ENCODE results near the gene LNX1. TPM values are rescaled to one million over a fixed set of nuclear protein-coding genes. Genes with fewer than 3 reads are reported as not detected.

The LNX1 gene
- 1.6 and 3.5 TPM in 2 replicates for total RNA-seq (ENCODE audit: low replicate concordance)

DNA sequence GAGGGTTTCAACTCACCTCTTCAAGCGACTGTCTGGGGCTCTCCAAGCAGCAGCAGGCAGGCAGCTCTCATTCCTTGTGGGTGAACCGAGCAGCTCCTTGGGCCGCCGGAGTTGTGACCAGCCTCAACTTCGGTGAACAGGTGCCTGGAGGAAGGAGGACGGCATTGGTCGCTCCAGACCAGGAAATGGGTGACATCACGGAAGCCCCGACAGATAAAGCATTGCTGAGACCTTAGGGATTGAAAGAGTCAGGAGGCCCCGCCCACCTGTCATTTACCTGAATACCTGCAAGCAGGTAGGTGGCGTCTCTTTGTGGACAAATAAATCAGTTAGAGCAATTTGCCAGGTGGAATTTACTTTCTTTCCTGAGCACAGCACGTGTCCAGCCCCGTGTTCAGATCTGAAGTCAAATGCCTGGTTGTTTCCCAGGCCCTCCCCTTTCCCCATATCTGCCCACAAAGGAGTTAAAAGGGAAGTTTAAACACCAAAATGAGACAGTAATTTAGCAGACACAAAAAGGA lies at the start of gene LNX1:
Gene LNX1 (minus strand): TSS at position 115 of the 521 bp plus-strand sequence. CDS start 17,484 bp downstream, outside the sequence.
- TF ChIP-seq, protein P1, sequence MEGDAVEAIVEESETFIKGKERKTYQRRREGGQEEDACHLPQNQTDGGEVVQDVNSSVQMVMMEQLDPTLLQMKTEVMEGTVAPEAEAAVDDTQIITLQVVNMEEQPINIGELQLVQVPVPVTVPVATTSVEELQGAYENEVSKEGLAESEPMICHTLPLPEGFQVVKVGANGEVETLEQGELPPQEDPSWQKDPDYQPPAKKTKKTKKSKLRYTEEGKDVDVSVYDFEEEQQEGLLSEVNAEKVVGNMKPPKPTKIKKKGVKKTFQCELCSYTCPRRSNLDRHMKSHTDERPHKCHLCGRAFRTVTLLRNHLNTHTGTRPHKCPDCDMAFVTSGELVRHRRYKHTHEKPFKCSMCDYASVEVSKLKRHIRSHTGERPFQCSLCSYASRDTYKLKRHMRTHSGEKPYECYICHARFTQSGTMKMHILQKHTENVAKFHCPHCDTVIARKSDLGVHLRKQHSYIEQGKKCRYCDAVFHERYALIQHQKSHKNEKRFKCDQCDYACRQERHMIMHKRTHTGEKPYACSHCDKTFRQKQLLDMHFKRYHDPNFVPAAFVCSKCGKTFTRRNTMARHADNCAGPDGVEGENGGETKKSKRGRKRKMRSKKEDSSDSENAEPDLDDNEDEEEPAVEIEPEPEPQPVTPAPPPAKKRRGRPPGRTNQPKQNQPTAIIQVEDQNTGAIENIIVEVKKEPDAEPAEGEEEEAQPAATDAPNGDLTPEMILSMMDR (IDR thresholded peaks at IDR 0.05; ENCODE audit: insufficient read depth, low read length) = no peak
- DNase-seq (ENCODE audit: low read depth) = no peak
- H3K4me3 ChIP-seq (ENCODE audit: low read depth, low read length) = no peak within 1 kb of the TSS

DNA sequence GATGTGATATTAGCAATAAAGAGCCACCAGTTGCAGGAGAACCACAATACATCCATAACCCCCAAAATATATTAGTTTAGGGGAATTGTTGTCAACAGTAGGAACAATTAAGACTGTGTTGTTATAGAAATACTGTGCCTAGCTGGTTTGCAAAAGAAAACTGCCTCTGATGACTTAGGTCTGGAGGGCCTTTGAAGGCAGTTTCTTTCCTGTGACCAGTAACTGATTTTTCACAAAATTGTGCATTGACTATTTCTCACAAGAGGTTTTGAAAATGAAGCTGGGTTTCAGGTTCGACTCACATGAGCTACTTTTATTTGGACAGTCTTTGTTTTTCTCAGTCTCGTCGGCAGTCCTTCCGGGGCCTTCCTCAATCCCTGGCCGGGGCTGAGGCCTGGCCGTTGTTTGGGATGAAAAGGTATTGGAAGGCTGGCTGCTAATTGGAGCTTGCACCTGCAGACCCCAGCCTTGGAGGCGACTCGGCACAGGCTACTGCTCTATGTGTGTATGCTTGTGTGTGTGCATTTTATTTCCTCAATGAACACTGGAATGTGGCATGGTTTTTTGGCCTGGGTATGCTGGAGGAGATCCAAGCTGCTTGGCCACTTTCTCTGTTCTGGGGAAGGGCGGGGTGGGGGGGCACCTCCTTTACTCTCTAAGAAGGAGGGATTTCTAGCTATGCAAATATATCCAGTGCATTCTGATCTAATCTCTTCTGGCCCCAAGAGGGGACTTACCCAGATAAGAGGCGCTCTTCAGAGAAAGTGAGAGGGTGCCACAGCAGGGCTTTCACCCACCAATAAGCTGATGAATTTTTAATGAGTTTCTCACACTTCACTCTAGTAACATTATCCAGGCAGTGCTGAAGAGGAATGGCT lies 49.5 kb upstream of the LNX1 start:
- H3K4me3 ChIP-seq (ENCODE audit: low read depth, low read length) = no peak overlapping the region
- no peak for DNase-seq (ENCODE audit: low read depth)
- TF ChIP-seq, protein P1 (IDR thresholded peaks at IDR 0.05; ENCODE audit: insufficient read depth, low read length) = no peak

DNA sequence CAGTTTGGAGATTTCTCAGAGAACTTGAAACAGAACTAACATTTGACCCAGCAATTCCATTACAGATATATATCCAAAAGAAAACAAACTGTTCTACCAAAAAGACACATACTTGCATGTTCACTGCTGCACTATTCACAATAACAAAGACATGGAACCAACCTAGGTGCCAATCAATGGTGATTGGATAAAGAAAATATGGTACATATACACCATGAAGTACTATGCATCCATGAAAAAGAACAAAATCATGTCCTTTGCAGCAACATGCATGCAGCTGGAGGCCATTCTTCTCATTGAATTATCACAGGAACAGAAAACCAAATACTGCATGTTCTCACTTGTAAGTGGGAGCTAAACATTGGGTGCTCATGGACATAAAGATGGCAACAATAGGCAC lies 47.6 kb upstream of the LNX1 start:
- no peak overlapping the region for H3K4me3 ChIP-seq (ENCODE audit: low read depth, low read length)
- no peak for DNase-seq (ENCODE audit: low read depth)
- TF ChIP-seq, protein P1 (IDR thresholded peaks at IDR 0.05; ENCODE audit: insufficient read depth, low read length) = no peak

DNA sequence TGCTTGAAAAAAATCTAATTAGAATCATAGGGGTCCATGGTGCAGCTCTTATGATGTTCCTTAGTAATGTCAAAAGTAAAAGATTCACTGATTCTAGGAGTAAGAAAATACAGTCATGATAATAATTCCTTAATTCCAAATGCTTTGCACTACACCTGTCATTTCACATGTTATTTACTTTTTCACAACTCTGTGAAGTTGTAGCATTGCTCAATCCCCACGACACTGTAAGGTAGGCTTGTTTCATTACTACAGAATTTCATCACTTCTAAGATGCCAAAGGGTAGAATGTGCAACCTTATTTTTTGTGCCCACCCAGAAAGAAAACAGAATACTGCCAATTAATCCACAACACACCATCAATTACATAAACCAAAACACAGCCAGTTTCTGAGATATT lies 46.1 kb upstream of the LNX1 start:
- TF ChIP-seq, protein P1 (IDR thresholded peaks at IDR 0.05; ENCODE audit: insufficient read depth, low read length) = no peak
- H3K4me3 ChIP-seq (ENCODE audit: low read depth, low read length) = no peak overlapping the region
- DNase-seq (ENCODE audit: low read depth) = no peak

DNA sequence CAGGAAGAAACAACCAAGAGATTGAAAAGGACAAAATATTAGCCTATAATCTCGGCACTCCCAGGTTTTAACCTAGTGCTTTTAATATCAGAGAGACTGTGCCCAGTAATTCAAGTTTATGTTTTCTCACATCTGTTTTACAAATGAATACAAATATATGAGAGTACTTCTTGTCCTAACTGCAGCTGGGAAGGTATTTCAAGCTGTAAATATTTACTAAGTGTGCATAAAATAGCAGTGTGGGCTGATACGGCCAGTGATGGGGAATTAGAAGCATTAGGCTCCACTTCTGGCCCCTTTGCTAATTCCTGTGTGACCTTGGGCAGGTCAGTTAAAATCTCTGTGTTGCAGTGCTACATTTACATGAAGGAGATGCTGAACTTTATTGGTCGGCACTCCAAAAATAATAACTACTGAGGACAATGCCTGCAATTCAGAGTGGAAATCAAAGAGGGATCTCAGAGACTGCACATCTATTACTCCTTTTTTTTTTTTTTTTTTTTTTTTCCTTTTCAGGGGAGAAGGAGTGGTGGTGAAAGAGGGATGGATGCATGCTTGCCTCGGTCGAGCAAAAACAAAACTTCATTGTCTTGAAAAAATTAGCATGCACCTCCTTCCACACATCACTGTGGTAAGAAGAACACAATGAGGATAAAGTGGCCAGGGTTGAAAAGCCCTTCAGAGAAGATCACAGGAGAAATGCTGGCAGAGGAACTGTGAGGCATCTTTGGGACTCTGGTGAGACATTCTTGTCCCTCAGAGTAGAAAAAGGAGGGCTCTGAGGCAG lies 44.6 kb upstream of the LNX1 start:
- H3K4me3 ChIP-seq (ENCODE audit: low read depth, low read length) = no peak overlapping the region
- DNase-seq (ENCODE audit: low read depth) = no peak
- TF ChIP-seq, protein P1 (IDR thresholded peaks at IDR 0.05; ENCODE audit: insufficient read depth, low read length) = no peak

DNA sequence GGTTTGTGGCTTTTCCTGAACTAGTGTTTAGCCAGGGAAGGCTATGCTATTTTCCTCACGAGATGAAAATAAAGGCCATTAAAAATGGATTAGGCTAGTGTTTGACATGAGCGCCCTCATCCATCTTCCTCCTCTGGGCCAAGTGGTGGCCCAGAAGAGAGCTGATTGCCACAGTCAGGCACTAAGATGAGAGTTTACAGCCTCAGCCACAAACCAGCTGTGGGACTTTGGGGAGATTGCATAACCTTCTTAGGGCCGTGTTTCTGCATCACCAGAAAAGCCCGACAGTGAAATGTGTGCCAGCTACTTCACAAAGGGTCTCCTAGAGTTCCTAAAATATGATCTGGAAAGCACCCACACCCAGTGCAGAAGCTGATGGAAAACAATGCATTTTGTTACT lies 42.3 kb upstream of the LNX1 start:
- H3K4me3 ChIP-seq (ENCODE audit: low read depth, low read length) = no peak overlapping the region
- DNase-seq (ENCODE audit: low read depth) = peak; percentile 73
- TF ChIP-seq, protein P1 (IDR thresholded peaks at IDR 0.05; ENCODE audit: insufficient read depth, low read length) = no peak

Data from fibroblast of the aortic adventitia (primary cell).